CD4-positive, alpha-beta T cell (primary cell): ENCODE results near the gene TNFAIP1. TPM values are rescaled to one million over a fixed set of nuclear protein-coding genes. Genes with fewer than 3 reads are reported as not detected.

ENCODE experiments used
- ATAC-seq: fragments of 200-7000 bp; cut with Tn5 transposase; one replicate; pipeline ENCODE4 v1.10.0; 2022; ENCODE audit warnings: mild to moderate bottlenecking; ENCODE audit not compliant: poor library complexity
- CTCF ChIA-PET: fragments of 350-600 bp; sonication (Branson Sonifier 250); formaldehyde crosslinking; loops from one replicate; lab custom pipeline; 2021; ENCODE audit warnings: antibody characterized with exemption, inconsistent platforms; lab: Charles Lee
- POLR2A ChIA-PET: fragments of 350-600 bp; sonication (Branson Sonifier 250); formaldehyde crosslinking; loops from one replicate; lab custom pipeline; 2021; ENCODE audit warnings: antibody characterized with exemption, inconsistent platforms; lab: Charles Lee
- DNase-seq, 14 experiments: peaks; one replicate each; pipeline ENCODE4 v3.0.0-alpha.2; 2013 to 2020; ENCODE audit warnings: mixed read lengths in 2 of 14
- H3K27ac ChIP-seq, 2 donors: one replicate each; pipeline versions ENCODE4 v1.5.1 to v1.7.0; 2013; ENCODE audit warnings: low read length in 2 of 2, low read depth in 1 of 2, mild to moderate bottlenecking in 1 of 2
- H3K27me3 ChIP-seq, 2 experiments: 1 replicate in 1 of 2; 2 replicates in 1 of 2; pipeline versions ENCODE4 v1.6.1 to v1.7.0; 2013; ENCODE audit warnings: low read length in 2 of 2, control low read depth in 1 of 2, mild to moderate bottlenecking in 1 of 2, moderate library complexity in 1 of 2; ENCODE audit not compliant: insufficient read depth in 2 of 2, control insufficient read depth in 1 of 2
- H3K36me3 ChIP-seq: one replicate; pipeline ENCODE4 v1.6.1; 2013; ENCODE audit warnings: low read length, control low read depth; ENCODE audit not compliant: insufficient read depth
- H3K4me1 ChIP-seq: one replicate; pipeline ENCODE4 v1.6.1; 2013; ENCODE audit warnings: low read length, control low read depth; ENCODE audit not compliant: insufficient read depth
- H3K4me3 ChIP-seq: one replicate; pipeline ENCODE4 v1.5.1; 2013; ENCODE audit warnings: mild to moderate bottlenecking, low read length, moderate library complexity
- H3K9me3 ChIP-seq, 2 experiments: 1 replicate in 1 of 2; 2 replicates in 1 of 2; pipeline versions ENCODE4 v1.6.1 to v1.7.0; 2013; ENCODE audit warnings: low read length in 2 of 2, mild to moderate bottlenecking in 2 of 2, control low read depth in 1 of 2, moderate library complexity in 1 of 2; ENCODE audit not compliant: control insufficient read depth in 1 of 2, insufficient read depth in 1 of 2
- H3K27ac Mint-ChIP-seq: one replicate; pipeline ENCODE4 v1.8.0; 2020; ENCODE audit warnings: mixed read lengths
- H3K27me3 Mint-ChIP-seq: one replicate; pipeline ENCODE4 v1.8.0; 2021; ENCODE audit warnings: mixed read lengths
- H3K36me3 Mint-ChIP-seq: one replicate; pipeline ENCODE4 v1.8.0; 2021; ENCODE audit warnings: low read depth, mixed read lengths
- H3K4me1 Mint-ChIP-seq: one replicate; pipeline ENCODE4 v1.8.0; 2021; ENCODE audit warnings: low read depth, mixed read lengths
- H3K4me3 Mint-ChIP-seq: one replicate; pipeline ENCODE4 v1.8.0; 2020; ENCODE audit warnings: mild to moderate bottlenecking, mixed read lengths
- H3K9me3 Mint-ChIP-seq: one replicate; pipeline ENCODE4 v1.8.0; 2020; ENCODE audit warnings: mixed read lengths
- CTCF ChIP-seq: fragments of 200-600 bp; IDR thresholded peaks from one replicate; pipeline ENCODE4 v1.8.0; 2022; ENCODE audit warnings: antibody characterized with exemption, mild to moderate bottlenecking
- intact Hi-C, 2 experiments: fragments of 100-400 bp; cut with DNase I in 1 of 2; cut with micrococcal nuclease in 1 of 2; formaldehyde crosslinking; loops; one replicate each; pipeline versions ENCODE4 v1.15.1 to v1.9.0; 2023 to 2025; cut with DNase I, micrococcal nuclease
- total RNA-seq, 174 experiments: library from RNA in 2 of 174; stranded (reverse) in 2 of 174; gene quantifications; one replicate each; pipeline ENCODE4 v1.2.3 and lab custom pipeline; 2021 to 2026

Gene TNFAIP1
- total RNA-seq, 2 experiments from 2014 or later = 9.5 to 12.1 TPM

- H3K4me1 Mint-ChIP-seq = peaks cover 34% of the 10 kb centered on the region
- ChIA-PET CTCF (interaction anchor here (1.3 kb wide), 1 partner anchor 50 kb away, joined by 4 read pairs; the partner anchor contains the start of genes IFT20 and TNFAIP1), POLR2A (interaction anchor here (1.0 to 4.9 kb wide), 6 partner anchors 13 to 192 kb away, joined by 4 to 31 read pairs (median 11); partner anchors contain the start of genes ALDOC, IFT20, POLDIP2 and SARM1)
- no peak for TF ChIP-seq CTCF
- peaks cover 8% of the 10 kb centered on the region for H3K27me3 Mint-ChIP-seq
- peaks cover 29% of the 10 kb centered on the region for H3K36me3 Mint-ChIP-seq
- no peak overlapping the region for H3K27ac ChIP-seq
- DNase-seq = peak in 1 of 14 experiments; percentile 43
- no peaks in the 10 kb centered on the region for H3K9me3 ChIP-seq
- peak overlapping the region; percentile 94 for H3K4me3 Mint-ChIP-seq
- H3K36me3 ChIP-seq = peaks cover 24% of the 10 kb centered on the region
- no peaks in the 10 kb centered on the region for H3K9me3 Mint-ChIP-seq
- ATAC-seq = no peak
- H3K4me3 ChIP-seq = peak overlapping the region; percentile 94
- intact Hi-C loops = loop anchor here in 1 of 2 experiments (10.0 kb wide), 1 partner anchor 159 kb away; no protein-coding TSS in a partner anchor
- peaks cover 29% of the 10 kb centered on the region for H3K4me1 ChIP-seq
- H3K27me3 ChIP-seq = no peaks in the 10 kb centered on the region
- H3K27ac Mint-ChIP-seq = no peak overlapping the region
Measured at GRCh38 chr17:28385406-28385805, 49.8 kb downstream of the TNFAIP1 start.

GRCh38 chr17:28386391-28386790, 50.8 kb downstream of the TNFAIP1 start:
- no peaks in the 10 kb centered on the region for H3K9me3 ChIP-seq
- H3K27ac Mint-ChIP-seq = no peak overlapping the region
- ATAC-seq (no peak), DNase-seq (no peak)
- no peak overlapping the region for H3K4me3 ChIP-seq
- H3K36me3 Mint-ChIP-seq = peaks cover 39% of the 10 kb centered on the region
- no peaks in the 10 kb centered on the region for H3K27me3 ChIP-seq
- peaks cover 8% of the 10 kb centered on the region for H3K27me3 Mint-ChIP-seq
- no peak for TF ChIP-seq CTCF
- CTCF ChIA-PET = no interaction called here
- H3K4me1 ChIP-seq = peaks cover 28% of the 10 kb centered on the region
- intact Hi-C loops = loop anchor here in 1 of 2 experiments (10.0 kb wide), 1 partner anchor 158 kb away; no protein-coding TSS in a partner anchor
- H3K9me3 Mint-ChIP-seq = no peaks in the 10 kb centered on the region
- POLR2A ChIA-PET = interaction anchor here (3.1 to 4.9 kb wide), 2 partner anchors 15 to 51 kb away, joined by 14 to 31 read pairs; partner anchors contain the start of genes IFT20, SARM1, TNFAIP1 and VTN
- peaks cover 34% of the 10 kb centered on the region for H3K36me3 ChIP-seq
- peak overlapping the region; percentile 56 for H3K4me3 Mint-ChIP-seq
- no peak overlapping the region for H3K27ac ChIP-seq
- peaks cover 32% of the 10 kb centered on the region for H3K4me1 Mint-ChIP-seq

GRCh38 chr17:28388106-28388505, 52.5 kb downstream of the TNFAIP1 start:
- CTCF ChIA-PET = no interaction called here
- no peaks in the 10 kb centered on the region for H3K9me3 ChIP-seq
- H3K4me1 ChIP-seq = peaks cover 24% of the 10 kb centered on the region
- peaks cover 23% of the 10 kb centered on the region for H3K4me1 Mint-ChIP-seq
- no peak overlapping the region for H3K27ac ChIP-seq
- intact Hi-C loops = loop anchor here in 1 of 2 experiments (10.0 kb wide), 1 partner anchor 157 kb away; no protein-coding TSS in a partner anchor
- DNase-seq = no peak
- no peak overlapping the region for H3K4me3 Mint-ChIP-seq
- no peak for TF ChIP-seq CTCF
- peaks cover 48% of the 10 kb centered on the region for H3K36me3 Mint-ChIP-seq
- no peak overlapping the region for H3K4me3 ChIP-seq
- POLR2A ChIA-PET = no interaction called here
- H3K9me3 Mint-ChIP-seq = no peaks in the 10 kb centered on the region
- H3K36me3 ChIP-seq = peaks cover 49% of the 10 kb centered on the region
- H3K27ac Mint-ChIP-seq = no peak overlapping the region
- no peaks in the 10 kb centered on the region for H3K27me3 ChIP-seq
- H3K27me3 Mint-ChIP-seq = no peaks in the 10 kb centered on the region
- no peak for ATAC-seq
